ENCODE data around the gene MAGI2.

MAGI2 gene

DNA sequence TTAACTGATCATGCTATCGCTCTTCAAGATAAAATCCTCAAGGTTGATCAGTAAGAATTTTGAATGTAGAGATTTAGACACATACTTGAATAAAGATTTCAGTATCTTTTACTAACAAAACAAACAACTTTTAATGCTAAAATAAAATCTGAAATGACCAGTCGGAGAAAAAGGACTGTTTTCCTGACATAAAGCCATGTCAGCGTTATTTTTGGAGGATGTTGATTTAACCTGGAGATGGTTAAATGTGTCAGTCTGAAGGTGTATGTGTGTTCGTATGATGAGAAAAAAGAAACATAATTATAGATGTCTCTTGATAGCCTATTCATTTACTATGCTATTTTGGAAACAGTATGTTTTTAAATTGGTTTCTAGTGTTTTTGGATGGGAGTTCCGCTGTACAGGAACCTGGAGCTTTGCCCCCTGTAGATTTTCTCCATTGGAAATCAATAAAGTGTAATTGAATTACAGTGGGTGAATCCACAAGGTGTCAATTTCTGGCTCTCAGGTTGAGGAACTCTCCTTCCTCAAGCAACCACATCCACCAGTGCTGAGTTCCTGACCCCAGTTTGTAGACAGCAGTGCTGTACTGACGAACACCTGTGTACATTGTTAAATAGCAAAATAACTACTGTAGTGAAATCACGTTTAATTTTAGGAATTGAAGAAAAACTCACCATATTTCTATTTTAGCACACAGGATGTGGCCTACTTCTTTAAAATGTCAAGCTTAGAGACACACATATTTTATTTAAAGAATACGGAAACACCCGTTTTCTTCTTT is 670.1 kb downstream of the MAGI2 start:
- no peak for DNase-seq (ENCODE audit: low read depth)

DNA sequence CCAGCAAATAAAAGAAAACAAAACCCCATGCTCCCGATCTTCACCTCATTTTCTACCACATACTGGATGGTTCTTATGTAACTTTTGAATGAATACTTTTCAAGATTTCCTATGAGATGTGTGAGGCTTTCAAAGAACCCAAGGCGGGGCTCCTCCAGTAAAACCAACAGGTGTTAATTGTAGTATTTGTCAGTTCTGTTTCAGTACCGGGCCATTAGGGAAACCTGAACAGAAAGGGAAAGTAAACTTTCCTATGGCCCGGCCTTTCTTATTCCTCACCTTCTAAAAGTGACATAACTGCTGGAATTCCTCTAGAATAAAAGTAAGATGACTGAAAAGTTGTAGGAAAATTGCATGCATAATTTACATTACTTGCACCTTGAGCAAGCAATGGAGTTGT is 672.9 kb downstream of the MAGI2 start:
- DNase-seq (ENCODE audit: low read depth): no peak

DNA sequence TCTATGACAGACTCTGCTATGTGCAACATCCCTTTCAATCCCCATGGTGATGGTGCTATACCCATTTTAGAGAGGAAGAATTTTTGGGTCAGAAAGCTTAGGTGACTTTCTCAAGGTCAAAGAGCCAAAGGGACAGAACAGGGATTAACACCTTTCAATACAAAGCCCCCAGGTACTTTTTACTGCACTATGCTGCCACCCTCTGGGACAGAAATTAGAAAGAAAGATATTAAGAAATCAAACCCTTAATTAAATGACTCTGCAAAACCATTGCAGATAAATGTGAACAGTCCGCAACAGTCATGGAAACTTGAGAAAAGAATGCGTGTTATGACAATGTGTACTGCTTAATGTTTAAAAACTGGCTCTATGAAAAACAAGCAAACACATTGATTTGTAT is 673.7 kb downstream of the MAGI2 start:
- no peak for DNase-seq (ENCODE audit: low read depth)

DNA sequence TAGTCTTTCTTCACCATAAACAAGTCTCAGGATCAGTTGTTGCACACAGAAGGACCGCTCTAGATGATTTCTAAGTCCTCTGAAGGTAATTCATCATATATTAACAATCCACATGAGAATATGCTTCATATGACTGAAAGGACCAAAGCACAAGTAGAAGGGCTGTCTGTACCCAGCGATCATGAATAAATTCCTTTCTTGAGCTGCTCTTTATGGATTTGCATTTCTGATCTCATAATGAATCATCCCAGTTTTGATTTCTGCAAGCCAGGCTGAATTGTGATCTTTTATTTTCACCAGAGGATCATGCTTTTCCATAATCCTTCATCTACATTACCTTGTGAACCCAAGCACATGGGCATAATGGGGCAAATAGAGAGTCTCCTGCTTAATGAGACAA is 675.6 kb downstream of the MAGI2 start:
- no peak for DNase-seq (ENCODE audit: low read depth)

DNA sequence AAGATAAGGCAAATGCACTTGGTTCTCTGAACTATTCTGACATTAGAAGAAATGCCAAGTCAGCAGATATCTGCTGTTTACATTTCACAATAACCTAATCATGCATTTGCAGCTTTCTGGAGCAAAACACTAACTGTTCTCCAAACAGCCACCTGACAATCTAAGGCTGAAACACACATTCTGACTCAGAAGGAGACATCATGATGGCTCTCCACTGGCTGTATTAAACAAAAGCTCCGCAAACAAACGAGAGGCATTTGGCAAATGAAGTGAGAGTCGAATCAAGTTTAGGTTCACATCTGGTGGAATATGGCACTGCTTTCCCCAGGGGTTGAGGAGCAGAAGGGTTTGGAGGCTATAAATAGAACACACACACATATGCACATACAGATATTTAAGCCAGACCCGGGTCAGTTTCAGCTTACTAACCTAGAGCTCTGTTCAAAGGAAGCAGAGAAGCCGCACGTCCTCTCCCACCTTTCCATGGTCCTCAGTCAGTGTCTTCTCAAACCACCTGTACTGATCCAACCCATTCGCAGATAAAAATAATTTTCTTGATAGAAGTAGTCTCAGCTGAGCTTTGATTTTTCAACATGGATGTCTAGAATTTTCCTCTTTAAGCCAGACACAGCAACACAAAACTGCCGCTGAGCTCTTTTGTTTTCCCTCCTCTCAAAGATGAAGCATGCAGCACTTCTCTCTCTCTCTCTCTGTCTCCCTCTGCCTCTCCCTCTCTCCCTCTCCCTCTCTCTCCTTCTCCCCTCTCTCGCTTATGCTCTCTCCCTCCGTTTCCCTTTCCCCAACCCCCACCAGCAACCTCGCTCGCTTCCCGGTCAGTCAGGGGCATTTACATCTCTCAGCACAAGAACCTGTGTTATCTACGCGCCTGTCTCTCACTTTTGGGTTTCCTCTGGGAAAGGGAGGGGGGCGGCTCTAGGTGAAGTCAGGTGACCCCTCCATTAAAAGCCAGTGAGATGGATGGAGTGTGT is 682.8 kb downstream of the MAGI2 start:
- no peak for DNase-seq (ENCODE audit: low read depth)

DNA sequence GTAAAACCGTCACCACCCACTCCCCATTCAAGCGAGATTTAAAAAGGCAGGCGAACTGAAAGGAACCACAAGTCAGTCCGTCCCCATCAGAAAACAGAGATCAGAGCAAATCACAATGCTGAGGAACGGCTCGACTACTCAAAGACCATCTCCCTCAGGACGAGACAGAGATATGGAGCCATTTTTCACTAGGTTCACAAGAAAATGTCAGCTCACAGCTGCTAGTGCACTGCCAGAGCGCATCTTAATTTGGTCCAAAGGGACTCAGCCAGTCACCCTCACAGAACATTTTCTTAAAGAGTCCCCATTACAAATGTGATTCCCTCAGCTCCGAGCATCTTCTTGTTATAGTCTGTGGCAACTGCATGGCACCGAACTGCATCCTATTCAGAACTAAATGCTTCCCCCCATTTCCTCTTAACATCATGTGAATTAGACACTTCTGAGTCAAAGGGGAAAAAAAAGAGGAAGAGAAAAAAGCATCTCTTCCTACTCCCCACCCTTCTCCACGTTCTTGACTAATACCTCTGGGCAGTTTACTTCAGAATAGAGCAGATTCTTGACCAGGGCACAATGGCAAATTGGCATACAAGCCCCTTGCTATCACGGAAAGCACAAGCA is 683.9 kb downstream of the MAGI2 start:
- no peak for DNase-seq (ENCODE audit: low read depth)

DNA sequence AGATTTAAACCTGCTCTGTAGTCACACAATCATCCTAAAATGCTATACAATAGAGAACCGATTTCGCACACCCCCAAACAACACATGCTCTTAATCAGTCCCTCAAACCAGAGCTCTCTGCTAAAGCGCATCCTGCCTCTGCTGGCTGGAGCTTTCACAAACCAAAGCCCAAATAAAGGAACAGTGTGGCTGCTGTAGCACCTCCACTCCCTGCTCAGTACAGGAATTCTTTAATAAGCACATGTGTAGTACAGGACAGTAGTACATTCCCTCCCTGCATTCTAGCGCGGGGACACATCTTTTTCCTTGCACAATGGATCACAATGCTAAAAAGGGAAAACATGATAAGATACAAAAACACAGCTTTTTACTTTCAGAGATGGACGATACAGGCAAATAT is 684.6 kb downstream of the MAGI2 start:
- no peak for DNase-seq (ENCODE audit: low read depth)

DNA sequence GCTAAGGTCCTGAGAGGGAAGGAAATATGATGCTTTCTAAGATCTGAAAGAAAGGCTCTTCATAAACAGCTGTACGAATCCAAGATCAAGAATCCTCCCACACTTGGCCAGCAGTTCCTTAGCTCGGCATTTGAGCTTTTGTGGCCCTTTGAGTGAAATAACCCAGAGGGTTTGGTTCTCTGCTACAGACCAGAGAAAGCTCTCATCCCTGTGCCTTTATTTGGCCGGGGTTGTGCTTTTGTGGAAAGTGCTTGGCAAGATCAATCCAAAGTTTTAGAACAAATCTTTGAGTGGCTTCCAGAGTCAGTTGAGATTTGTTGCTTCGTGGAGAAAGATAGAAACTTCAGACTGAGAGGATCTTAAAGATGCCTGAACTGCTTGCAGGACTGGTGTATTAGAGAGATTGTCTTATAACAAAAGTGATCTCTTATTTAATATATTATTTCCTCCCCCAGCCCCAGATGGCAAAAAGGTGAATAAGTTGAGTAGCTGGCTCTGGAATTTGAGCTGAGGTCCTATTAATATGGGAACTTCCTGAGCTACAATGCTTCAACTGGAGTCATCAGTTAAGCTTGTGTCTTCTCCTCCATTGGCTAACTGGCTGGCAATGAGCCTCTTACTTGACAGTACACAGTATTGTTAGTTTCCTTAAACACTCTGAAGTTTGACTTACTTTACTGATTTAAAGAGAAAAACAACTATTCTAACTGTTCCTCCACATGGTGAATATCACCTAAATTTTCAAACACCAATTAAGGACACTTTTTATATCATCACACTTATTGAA is 687.3 kb downstream of the MAGI2 start:
- DNase-seq (ENCODE audit: low read depth): no peak

DNA sequence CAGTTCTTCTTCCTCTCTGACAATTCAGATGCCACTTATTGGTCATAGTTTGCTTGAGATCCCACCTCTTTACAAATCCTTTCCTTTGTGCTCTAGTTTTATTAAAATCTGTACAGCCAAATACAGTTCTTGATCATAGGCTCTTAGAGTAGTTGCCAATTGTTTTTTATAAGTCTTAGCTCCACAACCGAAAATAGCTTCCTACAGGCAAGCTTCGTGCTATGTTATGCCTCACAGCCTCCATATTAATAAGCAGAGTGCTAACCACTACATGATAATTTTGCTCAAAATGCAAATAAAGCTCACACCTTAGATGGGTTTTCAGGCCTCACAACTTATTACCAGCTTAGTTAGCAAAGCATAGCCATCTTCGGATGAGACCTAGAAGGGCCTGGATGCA is 688.9 kb downstream of the MAGI2 start:
- no peak for DNase-seq (ENCODE audit: low read depth)

DNA sequence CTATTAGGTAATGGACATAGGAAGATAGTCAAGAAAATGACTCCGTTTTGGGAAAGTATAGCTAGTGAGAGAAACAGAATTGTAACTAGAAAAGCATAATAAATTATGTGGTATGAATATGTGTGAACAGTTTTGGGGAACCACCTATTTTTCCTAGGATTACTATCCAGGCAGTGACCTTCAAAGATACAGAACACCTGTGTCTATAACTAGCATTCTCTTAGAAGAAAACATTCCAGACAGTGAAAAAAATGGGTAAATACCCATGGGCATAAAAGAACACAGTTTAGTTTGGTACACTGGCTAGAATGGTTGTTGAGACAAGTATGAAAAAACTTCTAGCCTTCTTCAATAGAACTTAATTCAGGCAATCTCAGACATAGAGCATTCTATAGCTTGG is 690.8 kb downstream of the MAGI2 start:
- DNase-seq (ENCODE audit: low read depth): no peak

DNA sequence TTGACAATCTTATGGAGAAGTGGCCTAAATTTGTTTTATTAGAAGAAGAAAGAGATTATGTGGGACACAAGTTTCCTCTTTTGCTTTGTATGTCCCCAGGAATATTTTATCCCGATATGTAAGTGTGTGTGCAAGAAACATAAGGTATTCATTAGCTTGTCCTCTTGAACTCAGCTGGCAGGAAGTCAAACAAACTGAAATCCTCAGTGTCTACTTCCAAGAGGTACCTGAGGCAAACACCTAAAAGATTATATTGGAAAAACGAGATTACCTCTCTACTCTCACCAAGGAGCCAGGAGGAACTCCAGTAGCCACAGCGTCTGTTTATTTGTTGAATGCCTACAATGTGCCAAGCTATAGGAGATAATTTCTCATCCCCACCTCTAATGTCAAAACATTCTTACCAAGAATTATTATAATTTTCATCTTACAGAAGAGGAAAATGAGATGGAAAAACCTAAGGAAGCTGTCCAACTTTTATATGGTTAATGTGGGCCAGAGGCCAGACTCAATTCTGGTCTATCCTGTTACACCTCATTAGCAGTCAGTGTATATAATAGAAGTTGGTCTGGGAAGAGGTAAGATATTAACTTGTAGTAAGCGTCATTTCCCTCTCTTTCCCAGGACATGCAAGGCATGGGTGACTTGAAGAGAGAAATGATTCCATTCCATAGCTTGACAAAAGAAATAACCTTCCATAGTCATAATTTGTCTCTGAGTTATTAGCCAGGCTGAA is 692.7 kb downstream of the MAGI2 start:
- no peak for DNase-seq (ENCODE audit: low read depth)

DNA sequence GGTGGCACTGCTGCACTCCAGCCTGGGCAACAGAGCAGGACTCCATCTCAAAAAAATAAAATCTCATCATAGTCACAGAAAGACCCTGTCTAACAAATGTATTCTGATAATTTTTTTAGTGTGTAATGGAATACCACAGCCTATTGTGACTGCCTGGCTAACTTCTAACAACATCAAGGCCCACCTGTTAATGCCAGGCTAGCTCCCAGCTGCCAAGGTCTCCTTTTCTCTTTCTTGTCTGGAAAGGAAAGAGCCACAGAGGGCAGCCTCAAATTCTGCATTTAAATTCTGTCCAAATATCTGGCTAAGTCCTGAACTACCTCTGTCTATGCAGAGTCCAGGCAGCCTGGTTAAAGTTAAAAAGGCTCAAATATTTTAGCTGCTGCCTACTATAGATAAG is 700.9 kb downstream of the MAGI2 start:
- no peak for DNase-seq (ENCODE audit: low read depth)

DNA sequence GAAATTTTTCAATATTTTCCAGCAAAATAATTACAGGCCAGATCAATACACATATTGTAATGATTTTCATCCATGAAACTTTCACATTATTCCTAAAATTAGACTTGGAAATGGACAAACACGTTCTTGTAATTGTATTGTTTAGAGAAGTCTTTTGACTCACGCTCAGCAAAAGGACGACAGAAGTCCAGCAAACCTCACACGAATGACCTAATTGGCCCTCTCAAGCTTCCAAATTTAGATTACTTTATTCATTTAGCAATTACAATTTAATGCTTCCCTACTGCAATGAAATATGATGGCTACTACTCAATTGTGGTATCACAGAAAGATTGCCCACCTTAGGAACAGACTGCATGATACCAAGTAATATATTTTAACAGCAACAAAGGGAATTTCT is 702.2 kb downstream of the MAGI2 start:
- no peak for DNase-seq (ENCODE audit: low read depth)

DNA sequence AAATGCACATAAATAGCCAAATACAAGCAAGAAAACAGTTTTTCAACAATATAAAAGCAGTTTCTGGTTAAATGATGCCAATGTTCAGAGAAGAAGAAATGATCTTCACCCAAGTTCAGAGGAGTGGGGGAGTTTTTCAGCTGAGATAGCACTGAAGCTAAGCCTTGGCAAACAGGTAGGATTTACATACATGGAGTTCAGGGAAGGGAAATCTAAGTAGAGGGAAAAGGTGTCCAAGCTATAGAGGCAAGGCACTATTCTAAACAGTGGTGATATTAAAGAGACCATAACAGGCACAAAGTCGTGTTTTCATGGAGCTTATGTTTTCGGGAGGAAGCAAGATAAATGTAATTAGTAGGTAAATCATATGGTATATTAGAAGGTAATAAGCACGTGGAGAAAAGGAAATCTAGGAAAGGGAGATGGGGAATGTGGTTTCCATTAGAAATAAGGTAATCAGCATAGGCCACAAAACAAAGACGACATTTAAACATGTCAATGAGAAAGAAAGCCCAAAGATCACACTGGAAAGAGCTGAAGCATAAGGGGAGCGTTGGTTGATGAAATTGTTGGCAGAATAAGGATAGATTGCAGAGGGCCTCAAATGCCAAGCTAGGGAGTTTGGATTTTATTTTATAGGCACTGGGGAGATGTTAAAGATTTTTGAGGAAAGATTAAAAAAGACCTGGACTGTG is 704.3 kb downstream of the MAGI2 start:
- no peak for DNase-seq (ENCODE audit: low read depth)

DNA sequence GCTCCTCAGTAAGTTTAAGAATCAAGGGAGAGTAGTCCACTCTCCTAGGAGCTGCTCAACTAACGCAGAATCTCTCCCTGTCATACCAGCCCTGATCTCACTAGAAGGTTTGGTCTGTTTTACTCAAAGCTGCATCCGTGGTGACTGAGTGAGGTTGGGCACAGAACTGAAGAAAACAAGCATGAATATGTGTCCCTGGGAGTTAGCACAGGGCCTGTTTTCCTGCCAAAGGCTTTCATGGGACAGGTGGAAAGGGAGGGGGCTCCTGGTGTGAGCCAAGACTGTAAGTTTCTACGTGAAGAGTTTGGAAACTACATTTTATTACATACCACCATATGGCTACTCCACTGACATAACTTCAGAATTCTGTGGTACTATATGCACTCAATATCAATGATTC is 705.9 kb downstream of the MAGI2 start:
- no peak for DNase-seq (ENCODE audit: low read depth)

DNA sequence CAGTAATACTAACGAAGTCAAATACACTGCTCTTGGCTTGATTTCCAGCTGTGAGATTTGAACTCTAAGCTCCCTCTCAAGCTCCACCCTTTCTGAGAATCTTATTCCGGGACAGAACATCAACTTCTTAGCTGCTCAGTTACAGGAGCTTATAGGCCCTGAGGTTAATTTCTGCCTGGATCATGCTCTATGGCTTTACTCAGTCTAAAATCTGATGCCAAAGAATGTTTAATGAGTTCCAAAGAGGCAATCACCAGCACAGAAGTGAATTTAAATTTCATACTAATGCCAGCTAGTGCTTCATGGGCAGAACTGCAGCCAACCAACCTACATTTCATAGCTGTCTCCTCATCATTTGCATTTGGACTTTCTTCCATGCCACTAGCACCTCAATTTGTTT is 707.2 kb downstream of the MAGI2 start:
- no peak for DNase-seq (ENCODE audit: low read depth)

DNA sequence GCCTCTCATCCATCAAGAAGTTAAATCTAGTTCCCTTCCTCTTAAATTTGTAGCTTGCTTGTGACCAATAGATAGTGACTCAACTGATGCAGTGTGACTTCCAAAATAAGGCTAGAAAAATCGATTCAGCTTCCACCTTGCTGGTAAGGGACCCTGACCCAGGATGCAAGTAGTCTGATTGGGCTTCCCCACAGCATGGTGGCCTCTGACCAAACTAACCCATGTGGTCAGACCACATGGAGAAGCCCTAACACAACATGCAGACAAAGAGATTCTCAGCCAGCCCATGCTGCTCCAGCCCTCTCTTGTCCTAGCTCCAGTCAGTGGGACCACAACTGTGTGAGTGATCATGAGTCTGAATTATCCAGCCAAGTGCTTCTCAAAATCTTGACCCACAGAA is 710.8 kb downstream of the MAGI2 start:
- DNase-seq (ENCODE audit: low read depth): no peak

DNA sequence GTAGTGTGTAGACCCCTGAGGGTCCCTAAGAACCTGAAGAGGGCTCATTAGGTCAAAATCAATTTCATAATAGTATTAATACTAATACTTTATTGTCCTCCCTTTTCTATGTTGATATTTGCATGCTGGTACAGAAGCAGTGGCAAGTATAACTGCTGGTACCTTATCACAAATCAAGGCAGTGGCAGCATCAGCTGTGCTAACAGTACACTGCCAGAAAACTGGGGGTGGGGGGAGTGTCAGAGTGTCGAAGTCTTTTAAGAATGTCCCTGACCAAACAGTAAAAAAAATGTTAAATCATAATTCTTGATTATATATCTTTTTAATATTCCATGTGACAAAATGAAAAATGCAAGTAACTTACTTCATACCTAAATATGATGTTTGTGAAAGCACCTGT is 716.9 kb downstream of the MAGI2 start:
- DNase-seq (ENCODE audit: low read depth): no peak

DNA sequence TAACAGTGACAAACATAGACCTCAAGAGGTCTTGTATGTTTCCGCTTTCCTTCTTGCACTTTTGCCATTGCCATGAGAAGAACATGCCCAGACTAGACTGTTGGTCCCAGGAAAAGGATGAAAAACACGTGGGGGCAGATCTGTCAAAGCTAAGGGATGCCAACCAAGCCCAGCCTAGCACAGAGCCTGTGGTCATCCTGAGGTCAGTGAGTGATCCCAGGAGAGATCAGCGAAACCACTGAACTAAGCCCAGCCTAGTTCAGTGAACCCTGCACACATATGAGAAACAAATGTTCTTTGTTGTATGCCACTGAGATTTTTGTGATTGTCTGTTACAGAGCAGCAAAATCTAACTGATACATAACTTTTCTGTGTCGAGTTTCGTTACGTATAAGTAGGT is 718.8 kb downstream of the MAGI2 start:
- DNase-seq (ENCODE audit: low read depth): no peak

DNA sequence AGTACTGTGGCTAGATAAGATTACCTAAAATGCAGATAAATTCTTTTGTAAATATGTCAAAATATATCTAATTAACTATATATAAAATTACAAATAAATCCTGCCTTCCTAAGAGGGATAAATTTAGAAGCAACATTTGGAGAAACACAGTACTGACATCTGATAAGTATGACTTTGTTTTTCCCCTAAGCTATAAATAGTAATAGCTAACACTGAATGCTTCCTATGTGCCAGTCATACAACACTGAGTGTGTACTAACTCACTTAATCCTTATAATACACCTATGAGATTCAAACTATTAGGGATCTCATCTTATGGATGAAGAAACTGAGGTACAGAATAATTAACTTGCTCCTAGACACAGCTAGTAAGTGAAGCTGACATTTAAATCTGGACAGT is 733.4 kb downstream of the MAGI2 start:
- no peak for DNase-seq (ENCODE audit: low read depth)

DNA sequence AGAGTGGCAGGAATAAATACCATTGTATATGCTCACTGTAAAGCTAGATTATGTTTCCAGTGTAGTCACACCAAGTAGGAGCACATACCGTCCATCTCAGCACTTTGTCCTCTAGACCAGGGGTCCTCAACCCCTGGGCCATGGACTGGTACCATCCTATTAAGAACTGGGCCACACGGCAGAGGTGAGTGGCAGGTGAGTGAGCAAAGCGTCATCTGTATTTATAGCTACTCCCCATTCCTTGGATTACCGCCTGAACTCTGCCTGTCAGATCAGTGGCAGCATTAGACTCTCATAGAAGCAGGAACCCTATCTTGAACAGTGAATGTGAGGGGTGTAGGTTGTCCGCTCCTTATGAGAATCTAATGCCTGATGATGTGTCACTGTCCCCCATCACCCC is 735.3 kb downstream of the MAGI2 start:
- no peak for DNase-seq (ENCODE audit: low read depth)

Measured in stimulated activated CD8-positive, alpha-beta memory T cell treated with anti-CD3 and anti-CD28 coated beads, Interleukin-15, amount 100 ng/mL, for 1 hour (primary cell).